Airway epithelial cell (primary cell): ENCODE results near the gene ACOT2. TPM values are rescaled to one million over a fixed set of nuclear protein-coding genes. Genes with fewer than 3 reads are reported as not detected.

Experiments used
- total RNA-seq: library from RNA; depleted of rRNA; stranded (reverse); fragments of >200 nt; gene quantifications from 2 replicates; pipeline ENCODE4 v1.2.3, GENCODE V29; 2015

The ACOT2 gene
- total RNA-seq = 6.3 and 7.5 TPM in 2 replicates

GRCh38 chr14:73569185-73569958, at the start of gene ACOT2:
TSS of gene ACOT2 (plus strand) at chr14:73569213. CDS start at chr14:73569241, 28 bp downstream.

DNA sequence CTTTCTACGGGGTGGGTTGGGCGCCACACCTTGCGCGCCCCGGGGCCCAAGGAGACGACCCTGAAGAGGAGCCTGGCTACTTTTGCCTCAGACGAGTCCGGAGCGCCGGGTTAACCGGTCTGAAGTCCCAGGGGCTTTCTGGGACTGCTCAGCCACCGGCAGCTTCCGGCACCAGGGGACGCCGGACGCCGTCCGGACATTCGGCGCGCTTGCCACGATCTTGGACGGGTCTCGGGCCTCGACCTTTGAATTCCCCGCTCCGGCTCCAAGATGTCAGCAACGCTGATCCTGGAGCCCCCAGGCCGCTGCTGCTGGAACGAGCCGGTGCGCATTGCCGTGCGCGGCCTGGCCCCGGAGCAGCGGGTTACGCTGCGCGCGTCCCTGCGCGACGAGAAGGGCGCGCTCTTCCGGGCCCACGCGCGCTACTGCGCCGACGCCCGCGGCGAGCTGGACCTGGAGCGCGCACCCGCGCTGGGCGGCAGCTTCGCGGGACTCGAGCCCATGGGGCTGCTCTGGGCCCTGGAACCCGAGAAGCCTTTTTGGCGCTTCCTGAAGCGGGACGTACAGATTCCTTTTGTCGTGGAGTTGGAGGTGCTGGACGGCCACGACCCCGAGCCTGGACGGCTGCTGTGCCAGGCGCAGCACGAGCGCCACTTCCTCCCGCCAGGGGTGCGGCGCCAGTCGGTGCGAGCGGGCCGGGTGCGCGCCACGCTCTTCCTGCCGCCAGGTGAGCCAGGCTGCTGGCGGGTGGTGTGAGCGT, 22.9 kb downstream of the ACOT2 start, which contains the start of gene ACOT4:
TSS of gene ACOT4 (plus strand) at position 184 of the 760 bp plus-strand sequence. CDS start at position 271, 87 bp downstream.

DNA sequence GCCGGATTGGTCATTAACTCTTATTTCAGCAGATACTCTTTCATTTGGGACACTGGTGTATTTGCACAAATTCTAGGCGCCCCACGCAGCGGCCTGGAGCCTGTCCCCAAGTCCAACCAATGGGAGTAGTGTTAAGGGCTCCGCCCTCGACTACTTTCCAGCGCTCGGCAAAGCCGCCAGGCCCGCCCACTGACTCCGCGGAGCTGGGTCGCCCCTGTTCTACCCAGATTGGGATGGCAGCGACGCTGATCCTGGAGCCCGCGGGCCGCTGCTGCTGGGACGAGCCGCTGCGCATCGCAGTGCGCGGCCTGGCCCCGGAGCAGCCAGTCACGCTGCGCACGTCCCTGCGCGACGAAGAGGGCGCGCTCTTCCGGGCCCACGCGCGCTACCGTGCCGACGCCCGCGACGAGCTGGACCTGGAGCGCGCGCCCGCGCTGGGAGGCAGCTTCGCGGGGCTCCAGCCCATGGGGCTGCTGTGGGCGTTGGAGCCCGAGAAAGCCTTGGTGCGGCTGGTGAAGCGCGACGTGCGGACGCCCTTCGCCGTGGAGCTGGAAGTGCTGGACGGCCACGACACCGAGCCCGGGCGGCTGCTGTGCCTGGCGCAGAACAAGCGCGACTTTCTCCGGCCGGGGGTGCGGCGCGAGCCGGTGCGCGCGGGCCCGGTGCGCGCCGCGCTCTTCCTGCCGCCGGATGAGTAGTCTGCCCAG, 43.5 kb downstream of the ACOT2 start, which contains the start of gene ACOT6:
TSS of gene ACOT6 (plus strand) at position 179 of the 707 bp plus-strand sequence. CDS start at position 234, 55 bp downstream.

Other genes starting within 250 kb of the ACOT2 start
- 24.3 and 28.8 TPM in 2 replicates for gene NUMB, start 110.7 kb upstream of the ACOT2 start, total RNA-seq
- 16.1 and 18.3 TPM in 2 replicates for gene RIOX1, start 78.3 kb upstream of the ACOT2 start, total RNA-seq
- gene ACOT1, start 32.1 kb upstream of the ACOT2 start, total RNA-seq = 0.85 and 3.8 TPM in 2 replicates
- gene HEATR4, start 10.3 kb upstream of the ACOT2 start, total RNA-seq = not detected in 2 replicates
- 0.42 and 2.0 TPM in 2 replicates for gene ACOT4, start 22.7 kb downstream of the ACOT2 start, total RNA-seq
- gene ACOT6, start 43.3 kb downstream of the ACOT2 start, total RNA-seq = 0.28 TPM in 1 of 2 replicates, not detected in the other
- gene DNAL1, start 75.8 kb downstream of the ACOT2 start, total RNA-seq = 2.0 and 4.2 TPM in 2 replicates
- gene PNMA1, start 145.2 kb downstream of the ACOT2 start, total RNA-seq = 13.1 and 15.9 TPM in 2 replicates